ENCODE data around the gene PRCD. TPM values are rescaled to one million over a fixed set of nuclear protein-coding genes. Genes with fewer than 3 reads are reported as not detected.
"Not testable (repeated sequence)": the region's sequence is repeated elsewhere in the genome, so short reads cannot be mapped to it uniquely, and the experiment has no call there.

Gene PRCD
- total RNA-seq, 4 donors from 2014 or later, result 0.26 to 13.4 (median 0.69) TPM; not detected in 1

- Histone ChIP-seq H3K4me3 (no peak overlapping the region), H3K9me3 (no peaks in the 10 kb centered on the region), H3K27ac (no peak overlapping the region), H3K27me3 (no peaks in the 10 kb centered on the region), H3K36me3 (no peaks in the 10 kb centered on the region), H3K4me1 (no peaks in the 10 kb centered on the region)
- TF ChIP-seq CTCF (IDR thresholded peaks at IDR 0.05), result no peak
- no peak for TF ChIP-seq POLR2A (IDR thresholded peaks at IDR 0.05)
- intact Hi-C loops (cut with DNase I; ENCODE audit: low total_unique reads), result no loop called here
- DNase-seq, result no peak
Observed at GRCh38 chr17:76521262-76521661, 18.6 kb upstream of the PRCD start.

- H3K4me3 ChIP-seq, result not testable (repeated sequence)
Observed at GRCh38 chr17:76521683-76522082, 18.2 kb upstream of the PRCD start.

GRCh38 chr17:76523084-76524037 lies 16.5 kb upstream of the PRCD start:
- Histone ChIP-seq H3K27me3 (no peaks in the 10 kb centered on the region), H3K9me3 (no peaks in the 10 kb centered on the region), H3K36me3 (no peaks in the 10 kb centered on the region), H3K27ac (no peak overlapping the region), H3K4me1 (peaks cover 0 to 3% of the 10 kb centered on the region in 2 donors), H3K4me3 (no peak overlapping the region)
- intact Hi-C loops (cut with DNase I; ENCODE audit: low total_unique reads), result no loop called here
- TF ChIP-seq CTCF (IDR thresholded peaks at IDR 0.05) (peak; percentile 99 to 100 (median 100)), POLR2A (IDR thresholded peaks at IDR 0.05) (peak in 1 of 2 donors; percentile 23)
- DNase-seq, result peak; percentile 68 to 79

More at GRCh38 chr17:76521683-76522082, 18.2 kb upstream of the PRCD start:
- intact Hi-C loops (cut with DNase I; ENCODE audit: low total_unique reads); H3K27ac ChIP-seq; H3K36me3 ChIP-seq; H3K27me3 ChIP-seq; H3K9me3 ChIP-seq; H3K4me1 ChIP-seq; DNase-seq: not testable (repeated sequence)

- peak overlapping the region; percentile 15 to 68 for H3K27ac ChIP-seq
- no peaks in the 10 kb centered on the region for H3K9me3 ChIP-seq
- no peaks in the 10 kb centered on the region for H3K27me3 ChIP-seq
- TF ChIP-seq POLR2A (IDR thresholded peaks at IDR 0.05) (no peak), CTCF (IDR thresholded peaks at IDR 0.05) (no peak)
- peaks cover 0 to 7% of the 10 kb centered on the region in 2 donors for H3K4me1 ChIP-seq
- no peak overlapping the region for H3K4me3 ChIP-seq
- H3K36me3 ChIP-seq, result no peaks in the 10 kb centered on the region
- intact Hi-C loops (cut with DNase I; ENCODE audit: low total_unique reads), result no loop called here
- no peak for DNase-seq
Observed at GRCh38 chr17:76524598-76525512, 15.0 kb upstream of the PRCD start.

- H3K36me3 ChIP-seq; DNase-seq; H3K9me3 ChIP-seq; H3K4me3 ChIP-seq; H3K27me3 ChIP-seq; intact Hi-C loops (cut with DNase I; ENCODE audit: low total_unique reads): not testable (repeated sequence)
- peak overlapping the region in 1 of 2 donors; percentile 68 for H3K27ac ChIP-seq
- peaks cover 0 to 14% of the 10 kb centered on the region in 2 donors for H3K4me1 ChIP-seq
Observed at GRCh38 chr17:76525513-76525833, 14.4 kb upstream of the PRCD start.

GRCh38 chr17:76527016-76527415 lies 12.8 kb upstream of the PRCD start:
- intact Hi-C loops (cut with DNase I; ENCODE audit: low total_unique reads), result not testable (repeated sequence)

More at GRCh38 chr17:76527016-76527415, 12.8 kb upstream of the PRCD start:
- Histone ChIP-seq H3K4me1 (peaks cover 0 to 16% of the 10 kb centered on the region in 2 donors), H3K27ac (peak overlapping the region; percentile 94 to 95)
- H3K4me3 ChIP-seq, H3K36me3 ChIP-seq, H3K27me3 ChIP-seq, H3K9me3 ChIP-seq, DNase-seq: not testable (repeated sequence)
